Neuronal stem cell (in vitro differentiated cells): Measurements from ENCODE around the gene TARDBP.
A peak's percentile ranks its signal among the peaks of the same experiment; 100 is the strongest.

ENCODE experiments used
- DNase-seq: peaks from one replicate; pipeline ENCODE4 v3.0.0-alpha.2; 2013; ENCODE audit warnings: low spot score
- H2AFZ ChIP-seq: one replicate; pipeline ENCODE4 v1.6.1; 2013; ENCODE audit warnings: mild to moderate bottlenecking, low read length, inconsistent platforms
- H2AK5ac ChIP-seq: 2 replicates; pipeline ENCODE4 v1.6.1; 2013; ENCODE audit warnings: low read depth, mild to moderate bottlenecking, inconsistent platforms, low read length, moderate library complexity, mixed read lengths
- H2BK120ac ChIP-seq: 2 replicates; pipeline ENCODE4 v1.6.1; 2013; ENCODE audit warnings: low read depth, mild to moderate bottlenecking, inconsistent platforms, low read length, moderate library complexity, mixed read lengths
- H2BK12ac ChIP-seq: one replicate; pipeline ENCODE4 v1.6.1; 2013; ENCODE audit warnings: low read length, inconsistent platforms
- H2BK15ac ChIP-seq: 2 replicates; pipeline ENCODE4 v1.6.1; 2013; ENCODE audit warnings: mild to moderate bottlenecking, low read length, inconsistent platforms, mixed read lengths
- H2BK5ac ChIP-seq: one replicate; pipeline ENCODE4 v1.6.1; 2013; ENCODE audit warnings: inconsistent platforms, mild to moderate bottlenecking, low read length, moderate library complexity
- H3K14ac ChIP-seq: one replicate; pipeline ENCODE4 v1.6.1; 2013; ENCODE audit warnings: low read length, inconsistent platforms
- H3K18ac ChIP-seq: 2 replicates; pipeline ENCODE4 v1.6.1; 2013; ENCODE audit warnings: low read length, inconsistent platforms
- H3K23ac ChIP-seq: 2 replicates; pipeline ENCODE4 v1.6.1; 2013; ENCODE audit warnings: low read depth, mild to moderate bottlenecking, mixed read lengths, low read length, inconsistent platforms; ENCODE audit not compliant: poor library complexity
- H3K27ac ChIP-seq: replicated peaks from 3 replicates; pipeline ENCODE4 v1.5.1; 2013; ENCODE audit warnings: low read length, inconsistent platforms
- H3K27me3 ChIP-seq, 3 experiments: 2 replicates each; pipeline ENCODE4 v1.6.1; 2013; ENCODE audit warnings: low read length in 3 of 3, mild to moderate bottlenecking in 2 of 3, inconsistent platforms in 1 of 3, low read depth in 1 of 3, mixed read lengths in 1 of 3, moderate library complexity in 1 of 3; ENCODE audit not compliant: control insufficient read depth in 3 of 3, insufficient read depth in 3 of 3
- H3K36me3 ChIP-seq, 2 donors: replicated peaks in 1 of 2; 2 replicates each; pipeline ENCODE4 v1.6.1; 2013; ENCODE audit warnings: low read length in 2 of 2; ENCODE audit not compliant: control insufficient read depth in 2 of 2, insufficient read depth in 2 of 2
- H3K4ac ChIP-seq: 2 replicates; pipeline ENCODE4 v1.6.1; 2013; ENCODE audit warnings: inconsistent platforms, mild to moderate bottlenecking, low read length, moderate library complexity
- H3K4me1 ChIP-seq, 2 donors: 1 replicate in 1 of 2; 2 replicates in 1 of 2; pipeline ENCODE4 v1.6.1; 2013; ENCODE audit warnings: low read length in 2 of 2, low read depth in 1 of 2; ENCODE audit not compliant: control insufficient read depth in 2 of 2, insufficient read depth in 1 of 2
- H3K4me2 ChIP-seq: one replicate; pipeline ENCODE4 v1.6.1; 2013; ENCODE audit warnings: mild to moderate bottlenecking, low read length, inconsistent platforms; ENCODE audit not compliant: insufficient read depth, poor library complexity, severe bottlenecking
- H3K4me3 ChIP-seq, 2 donors: 2 replicates each; pipeline ENCODE4 v1.5.1; 2013; ENCODE audit warnings: low read length in 2 of 2, mild to moderate bottlenecking in 2 of 2, inconsistent platforms in 1 of 2, moderate library complexity in 1 of 2
- H3K79me1 ChIP-seq: one replicate; pipeline ENCODE4 v1.6.1; 2013; ENCODE audit warnings: low read depth, mild to moderate bottlenecking, inconsistent platforms, low read length, moderate library complexity
- H3K9ac ChIP-seq: one replicate; pipeline ENCODE4 v1.6.1; 2013; ENCODE audit warnings: mild to moderate bottlenecking, low read depth, low read length, inconsistent platforms; ENCODE audit not compliant: poor library complexity
- H3K9me3 ChIP-seq, 2 donors: replicated peaks in 1 of 2; 2 replicates each; pipeline versions ENCODE3 to v1.6.1; 2013; ENCODE audit warnings: low read length in 2 of 2, mild to moderate bottlenecking in 2 of 2, inconsistent platforms in 1 of 2, low read depth in 1 of 2, mixed read lengths in 1 of 2, moderate library complexity in 1 of 2; ENCODE audit not compliant: control insufficient read depth in 2 of 2, insufficient read depth in 1 of 2
- H4K8ac ChIP-seq: one replicate; pipeline ENCODE4 v1.6.1; 2013; ENCODE audit warnings: low read depth, mild to moderate bottlenecking, inconsistent platforms, low read length, moderate library complexity
- H4K91ac ChIP-seq: one replicate; pipeline ENCODE4 v1.6.1; 2013; ENCODE audit warnings: low read length, low read depth, mild to moderate bottlenecking, inconsistent platforms; ENCODE audit not compliant: poor library complexity
- WGBS, 2 donors: extraction: QIAGEN DNeasy Blood & Tissue Kit; methylation state at CpG; one replicate each; pipeline ENCODE4 v1.1.7; 2013; ENCODE audit warnings: missing lambda C conversion rate in 2 of 2, mixed read lengths in 1 of 2; ENCODE audit not compliant: insufficient read length in 2 of 2, insufficient replicate concordance in 1 of 2; ENCODE audit errors: extremely low coverage in 2 of 2; 5-methylcytosine and 5-hydroxymethylcytosine counted together

TARDBP gene

GRCh38 chr1:10969267-10969970, 43.0 kb upstream of the TARDBP start:
- peak; percentile 38 for DNase-seq
- no peak overlapping the region for H3K23ac ChIP-seq

GRCh38 chr1:10969971-10970332, 42.5 kb upstream of the TARDBP start:
- Histone ChIP-seq H2BK15ac (no peak overlapping the region), H4K91ac (no peak overlapping the region), H3K36me3 (no peaks in the 10 kb centered on the region), H2BK120ac (no peak overlapping the region), H2BK12ac (no peak overlapping the region), H3K4me1 (peaks cover 15 to 16% of the 10 kb centered on the region in 2 donors), H3K4me3 (no peak overlapping the region), H3K14ac (no peak overlapping the region), H2AFZ (peak overlapping the region; percentile 15), H2AK5ac (no peak overlapping the region), H2BK5ac (no peak overlapping the region), H3K23ac (no peak overlapping the region), H3K79me1 (no peaks in the 10 kb centered on the region), H3K9ac (no peak overlapping the region), H3K4ac (no peak overlapping the region), H3K18ac (peak overlapping the region; percentile 87), H3K27ac (no peak overlapping the region), H4K8ac (no peak overlapping the region), H3K9me3 (peaks cover 0 to 9% of the 10 kb centered on the region in 2 donors), H3K4me2 (peak overlapping the region; percentile 40), H3K27me3 (peaks cover 0 to 17% (median 0%) of the 10 kb centered on the region in 3 experiments)
- WGBS, 2 donors: no CpG with 5 or more reads among the region's 2 CpGs
- no peak for DNase-seq

More at GRCh38 chr1:10969267-10969970, 43.0 kb upstream of the TARDBP start:
- no peak overlapping the region for H3K9ac ChIP-seq
- H2BK120ac ChIP-seq: no peak overlapping the region
- H3K9me3 ChIP-seq: peaks cover 0 to 4% of the 10 kb centered on the region in 2 donors
- H2BK5ac ChIP-seq: no peak overlapping the region
- no peak overlapping the region for H2BK15ac ChIP-seq
- H3K27ac ChIP-seq: no peak overlapping the region
- peak overlapping the region; percentile 40 for H3K4me2 ChIP-seq
- H3K4me1 ChIP-seq: peaks cover 15 to 16% of the 10 kb centered on the region in 2 donors
- no peak overlapping the region for H3K4ac ChIP-seq
- H3K4me3 ChIP-seq: no peak overlapping the region
- H3K27me3 ChIP-seq: peaks cover 0 to 17% (median 0%) of the 10 kb centered on the region in 3 experiments
- H2AFZ ChIP-seq: peak overlapping the region; percentile 15
- no peaks in the 10 kb centered on the region for H3K36me3 ChIP-seq
- no peak overlapping the region for H2BK12ac ChIP-seq
- no peak overlapping the region for H4K8ac ChIP-seq
- H2AK5ac ChIP-seq: no peak overlapping the region
- H3K79me1 ChIP-seq: no peaks in the 10 kb centered on the region
- H4K91ac ChIP-seq: no peak overlapping the region
- H3K14ac ChIP-seq: no peak overlapping the region
- H3K18ac ChIP-seq: peak overlapping the region; percentile 87
- WGBS, 2 donors: no CpG with 5 or more reads among the region's 14 CpGs

- H4K8ac ChIP-seq: peak overlapping the region; percentile 32
- H3K18ac ChIP-seq: peak overlapping the region; percentile 92
- no peak overlapping the region for H3K4me2 ChIP-seq
- H2BK5ac ChIP-seq: no peak overlapping the region
- peak overlapping the region; percentile 79 for H2BK12ac ChIP-seq
- peak overlapping the region; percentile 92 for H2BK15ac ChIP-seq
- H3K4me3 ChIP-seq: no peak overlapping the region
- peak overlapping the region; percentile 81 for H4K91ac ChIP-seq
- no peak overlapping the region for H3K9ac ChIP-seq
- H3K27ac ChIP-seq: no peak overlapping the region
- no peak for DNase-seq
- no peak overlapping the region for H3K23ac ChIP-seq
- peak overlapping the region; percentile 53 for H2AFZ ChIP-seq
- no peaks in the 10 kb centered on the region for H3K36me3 ChIP-seq
- peaks cover 0 to 9% (median 0%) of the 10 kb centered on the region in 3 experiments for H3K27me3 ChIP-seq
- peaks cover 18 to 24% of the 10 kb centered on the region in 2 donors for H3K4me1 ChIP-seq
- H3K9me3 ChIP-seq: peaks cover 0 to 9% of the 10 kb centered on the region in 2 donors
- H3K79me1 ChIP-seq: no peaks in the 10 kb centered on the region
- WGBS, 2 donors: no CpG with 5 or more reads among the region's 10 CpGs
- H3K4ac ChIP-seq: no peak overlapping the region
- H2AK5ac ChIP-seq: peak overlapping the region; percentile 82
- H2BK120ac ChIP-seq: no peak overlapping the region
- no peak overlapping the region for H3K14ac ChIP-seq
Observed at GRCh38 chr1:10973552-10973951, 38.9 kb upstream of the TARDBP start.

- Histone ChIP-seq H2BK120ac (no peak overlapping the region), H4K8ac (peak overlapping the region; percentile 31), H3K14ac (no peak overlapping the region), H3K36me3 (no peaks in the 10 kb centered on the region), H2BK15ac (peak overlapping the region; percentile 92), H3K4me2 (no peak overlapping the region), H3K18ac (peak overlapping the region; percentile 92), H2AFZ (peak overlapping the region; percentile 53), H3K79me1 (no peaks in the 10 kb centered on the region), H3K23ac (no peak overlapping the region), H2BK12ac (peak overlapping the region; percentile 79), H3K27ac (no peak overlapping the region), H2BK5ac (no peak overlapping the region), H3K27me3 (peaks cover 0 to 4% (median 0%) of the 10 kb centered on the region in 3 experiments), H3K9me3 (peaks cover 0 to 9% of the 10 kb centered on the region in 2 donors), H3K4me3 (no peak overlapping the region), H3K9ac (no peak overlapping the region), H3K4me1 (peaks cover 16 to 24% of the 10 kb centered on the region in 2 donors), H4K91ac (peak overlapping the region; percentile 81), H3K4ac (no peak overlapping the region), H2AK5ac (no peak overlapping the region)
- no peak for DNase-seq
- WGBS, 2 donors: no CpG with 5 or more reads among the region's 17 CpGs
Observed at GRCh38 chr1:10973956-10974881, 38.2 kb upstream of the TARDBP start.
